Renal cortical epithelial cell (primary cell): Measurements from ENCODE around the gene POU5F2. TPM values are rescaled to one million over a fixed set of nuclear protein-coding genes. Genes with fewer than 3 reads are reported as not detected.

Source experiments
- DNase-seq: peaks from one replicate; pipeline ENCODE4 v3.0.0-alpha.2; 2011; ENCODE audit warnings: low read depth
- total RNA-seq: library from RNA; depleted of rRNA; stranded (reverse); fragments of >200 nt; gene quantifications from 2 replicates; pipeline ENCODE4 v1.2.3, GENCODE V29; 2014

POU5F2 gene, protein sequence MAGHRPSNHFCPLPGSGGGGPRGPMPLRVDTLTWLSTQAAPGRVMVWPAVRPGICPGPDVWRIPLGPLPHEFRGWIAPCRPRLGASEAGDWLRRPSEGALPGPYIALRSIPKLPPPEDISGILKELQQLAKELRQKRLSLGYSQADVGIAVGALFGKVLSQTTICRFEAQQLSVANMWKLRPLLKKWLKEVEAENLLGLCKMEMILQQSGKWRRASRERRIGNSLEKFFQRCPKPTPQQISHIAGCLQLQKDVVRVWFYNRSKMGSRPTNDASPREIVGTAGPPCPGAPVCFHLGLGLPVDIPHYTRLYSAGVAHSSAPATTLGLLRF
- total RNA-seq, result 0.17 and 1.4 TPM in 2 replicates

DNA sequence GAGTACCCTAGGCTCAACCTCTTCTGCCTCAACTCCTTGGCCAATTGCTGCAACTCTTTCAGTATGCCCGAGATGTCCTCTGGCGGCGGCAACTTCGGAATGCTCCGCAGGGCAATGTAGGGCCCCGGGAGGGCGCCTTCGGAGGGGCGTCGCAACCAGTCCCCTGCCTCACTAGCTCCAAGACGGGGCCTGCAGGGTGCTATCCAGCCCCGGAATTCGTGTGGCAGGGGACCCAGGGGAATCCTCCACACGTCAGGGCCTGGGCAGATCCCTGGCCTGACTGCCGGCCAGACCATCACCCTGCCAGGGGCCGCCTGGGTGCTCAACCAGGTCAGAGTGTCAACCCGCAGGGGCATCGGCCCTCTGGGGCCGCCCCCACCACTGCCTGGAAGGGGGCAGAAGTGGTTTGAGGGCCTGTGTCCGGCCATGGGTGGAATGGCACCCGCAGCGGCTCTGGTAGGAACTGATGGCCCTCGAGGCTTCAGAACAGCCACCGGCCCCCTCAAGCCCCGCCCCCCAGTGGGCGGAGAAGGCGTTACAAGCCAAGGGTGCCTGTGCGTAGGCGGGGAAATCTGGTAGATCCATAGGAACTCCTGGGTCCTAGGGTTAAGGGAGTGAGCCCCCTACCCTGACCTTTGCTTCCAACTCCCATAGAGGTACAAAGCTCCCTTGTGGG is at the start of gene POU5F2:
TSS of gene POU5F2 (minus strand) at position 465 of the 676 bp plus-strand sequence. CDS start at position 428, 37 bp downstream.
- no peak for DNase-seq

DNA sequence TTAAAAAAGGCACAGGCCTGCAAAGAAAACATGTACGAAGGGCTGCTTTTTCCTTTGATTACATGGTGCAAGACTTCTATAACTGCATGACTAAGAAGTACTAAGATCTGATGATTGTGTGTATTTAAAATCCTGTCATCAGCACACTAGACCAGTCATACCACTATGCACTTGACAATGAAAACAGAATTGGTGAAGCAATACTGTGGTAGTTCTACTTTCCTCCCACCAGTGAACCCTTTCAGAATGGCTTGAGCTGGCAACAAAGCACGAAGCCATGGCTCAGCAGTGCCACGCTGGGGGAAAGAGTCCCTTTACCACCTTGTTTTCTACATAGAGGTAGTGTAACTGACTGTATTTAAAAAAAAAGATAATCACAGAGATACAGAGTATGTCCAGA is 49.0 kb upstream of the POU5F2 start:
- DNase-seq, result peak; percentile 90

DNA sequence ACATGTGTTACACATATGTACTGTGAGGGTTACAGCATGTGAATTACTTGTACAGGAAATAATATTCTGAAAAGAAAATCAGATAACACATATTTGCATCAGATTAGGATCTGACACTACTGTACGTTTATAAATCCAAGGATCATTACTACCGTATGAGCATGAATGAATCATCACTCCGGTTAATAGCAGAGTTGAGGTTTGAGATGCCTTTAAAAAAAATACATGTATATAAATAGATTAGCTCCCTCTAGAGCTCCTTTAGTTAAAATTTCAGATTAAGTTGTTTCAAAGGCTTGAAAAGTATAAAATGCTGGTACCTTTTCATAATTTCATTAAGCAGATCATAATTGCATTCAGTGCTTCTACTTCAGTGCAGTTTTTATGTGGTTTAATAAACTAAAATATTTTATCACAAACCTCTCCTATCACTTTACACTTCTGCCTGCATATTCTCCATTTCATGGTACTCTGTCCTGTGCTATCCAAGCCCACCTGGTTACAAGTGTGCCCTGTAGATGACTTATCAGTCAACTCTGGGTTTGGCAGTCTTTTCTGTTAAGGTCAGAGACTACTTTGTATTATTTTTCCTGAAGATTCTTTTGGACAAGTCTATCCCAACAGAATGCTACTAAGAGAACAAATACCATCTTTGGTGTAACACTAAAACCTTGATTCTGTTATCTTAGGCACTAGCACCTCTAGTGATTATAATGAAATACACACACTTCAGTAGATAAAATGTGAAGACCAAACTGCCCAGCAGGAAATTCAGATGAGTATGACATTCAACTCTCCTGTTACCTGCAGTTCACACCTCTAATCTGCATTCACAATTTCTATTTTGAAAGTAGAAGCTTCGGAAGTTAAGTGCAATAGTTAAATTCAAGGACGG is 48.0 kb upstream of the POU5F2 start:
- peak; percentile 80 for DNase-seq

DNA sequence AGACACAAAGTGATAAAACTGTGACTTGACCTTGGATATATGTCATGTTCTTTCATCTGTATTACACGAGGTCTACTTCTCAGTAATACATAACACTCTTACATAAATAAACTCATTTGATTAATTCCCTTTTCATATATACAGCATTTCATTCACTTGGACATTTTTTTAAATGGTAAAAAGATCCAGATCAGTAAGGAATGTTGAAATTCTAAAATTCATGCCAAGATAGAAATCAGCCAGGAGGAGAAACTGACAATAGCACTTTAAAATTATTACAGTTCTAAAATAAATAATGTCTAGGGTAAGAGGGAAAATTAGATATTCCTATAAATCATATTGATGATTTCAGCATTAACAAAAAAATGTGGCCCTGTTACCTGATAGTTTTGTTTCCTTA is 46.2 kb upstream of the POU5F2 start:
- no peak for DNase-seq

DNA sequence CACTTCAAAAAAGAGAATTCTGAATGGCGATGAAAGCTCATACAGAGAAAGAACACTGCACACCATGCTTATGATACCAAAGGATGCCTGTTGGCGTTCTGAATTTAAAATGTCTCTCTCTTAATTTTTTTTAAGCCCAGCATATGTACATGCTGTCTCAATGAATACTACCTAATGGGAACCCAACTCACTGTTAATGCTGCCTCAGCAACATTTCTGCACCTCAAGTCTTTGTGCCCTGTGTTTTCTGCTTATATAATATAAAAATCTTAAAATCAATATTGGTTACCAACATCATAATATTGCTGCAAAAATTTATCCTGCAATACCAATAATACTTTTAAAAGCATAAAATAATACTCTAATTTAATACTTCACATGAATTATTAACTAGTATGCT is 44.1 kb upstream of the POU5F2 start:
- DNase-seq, result no peak

DNA sequence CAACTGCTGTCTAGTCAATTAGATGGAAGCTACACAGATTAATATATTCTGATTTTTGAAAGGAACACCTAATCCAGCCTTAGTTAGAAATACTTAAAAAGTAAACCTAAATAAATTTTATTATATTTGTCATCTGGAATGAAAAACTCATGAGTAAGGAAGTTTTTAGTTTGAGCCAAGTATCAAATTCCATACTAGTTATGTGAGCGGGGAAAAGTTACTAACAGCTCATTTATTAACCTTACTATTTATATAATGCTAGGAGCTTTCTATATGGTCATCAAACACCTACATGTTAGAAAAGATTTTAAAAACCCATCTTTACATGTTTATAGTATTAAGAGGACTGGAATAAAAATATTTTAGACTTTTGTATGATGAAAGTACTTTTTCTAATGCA is 41.6 kb upstream of the POU5F2 start:
- DNase-seq, result no peak

DNA sequence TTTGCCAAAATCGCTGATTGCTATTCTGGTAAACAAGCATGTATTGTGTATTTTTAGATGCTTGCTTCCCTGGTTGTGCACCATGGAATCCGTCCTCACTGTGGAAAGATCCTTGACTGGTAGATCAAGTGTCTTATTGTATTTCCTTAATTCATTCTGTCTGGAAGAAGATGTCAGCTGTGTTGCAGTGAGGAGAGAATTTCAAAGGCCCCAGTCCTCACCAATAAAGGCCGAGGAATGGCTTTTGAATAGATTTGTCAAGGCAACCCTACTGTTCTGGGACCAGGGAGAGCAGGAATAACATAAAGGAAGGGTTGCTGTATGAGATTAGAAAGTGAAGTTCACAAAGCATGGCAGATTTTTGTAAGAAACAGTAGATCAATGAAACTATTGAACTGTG is 36.2 kb upstream of the POU5F2 start:
- DNase-seq, result no peak

DNA sequence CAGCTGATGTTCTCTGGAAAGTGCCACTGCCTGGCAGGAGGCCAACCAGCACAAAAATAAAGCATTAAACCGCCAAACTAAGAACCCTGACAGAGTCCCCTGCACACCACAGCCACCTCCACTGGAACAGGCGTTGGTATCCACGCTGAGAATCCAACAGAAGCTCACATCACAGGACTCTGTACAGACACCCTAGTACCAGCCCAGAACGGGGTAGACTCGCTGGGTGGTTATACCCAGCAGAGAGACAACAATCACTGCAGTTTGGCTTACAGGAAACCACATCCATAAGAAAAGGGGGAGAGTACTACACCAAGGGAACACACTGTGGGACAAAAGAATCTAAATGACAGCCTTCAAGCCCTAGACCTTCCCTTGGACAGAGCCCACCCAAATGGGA is 15.0 kb upstream of the POU5F2 start:
- no peak for DNase-seq

DNA sequence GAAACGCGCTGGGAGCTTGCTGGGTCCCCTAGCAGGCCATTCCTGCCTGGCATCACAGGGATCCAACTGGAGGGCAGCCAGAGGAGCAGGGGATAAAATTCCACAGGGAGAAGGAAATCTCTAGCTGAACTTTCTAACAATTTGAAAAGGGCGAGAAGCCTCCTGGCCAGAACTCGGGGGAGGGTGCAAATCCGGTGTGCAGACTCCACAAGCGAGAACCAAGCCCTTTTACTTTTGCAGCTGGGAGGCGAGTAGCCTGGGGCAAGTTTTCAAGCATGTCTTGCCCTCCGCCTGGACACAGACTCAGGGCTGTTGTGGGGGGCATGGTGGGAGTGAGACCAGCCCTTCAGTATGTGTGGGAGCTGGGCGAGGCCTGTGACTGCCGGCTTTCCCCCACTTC is 14.3 kb upstream of the POU5F2 start:
- no peak for DNase-seq

DNA sequence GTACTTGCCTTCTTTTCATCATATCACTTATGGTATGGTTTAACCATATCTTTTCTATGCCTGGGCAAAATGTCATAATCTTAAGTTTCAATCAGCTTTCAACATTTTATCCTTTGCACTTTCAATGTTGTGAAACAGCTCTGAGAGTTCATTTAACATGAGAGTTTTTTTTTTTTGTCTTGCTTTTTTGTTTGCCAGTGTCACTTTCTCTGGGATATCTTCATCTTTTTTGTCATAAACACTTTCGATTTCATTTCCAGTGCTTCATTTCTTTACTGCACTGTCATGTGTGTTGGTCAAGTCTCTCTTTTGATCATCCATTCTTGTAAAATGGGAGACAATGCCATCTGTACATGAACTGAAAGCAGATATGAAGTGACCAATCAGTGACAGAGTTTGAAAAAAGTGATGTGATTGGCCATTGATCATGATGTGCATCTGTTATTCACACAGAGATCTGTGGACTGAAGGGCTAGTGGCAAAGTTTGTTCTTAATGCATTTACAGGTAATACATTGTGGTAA is 7.5 kb upstream of the POU5F2 start:
- DNase-seq, result no peak

DNA sequence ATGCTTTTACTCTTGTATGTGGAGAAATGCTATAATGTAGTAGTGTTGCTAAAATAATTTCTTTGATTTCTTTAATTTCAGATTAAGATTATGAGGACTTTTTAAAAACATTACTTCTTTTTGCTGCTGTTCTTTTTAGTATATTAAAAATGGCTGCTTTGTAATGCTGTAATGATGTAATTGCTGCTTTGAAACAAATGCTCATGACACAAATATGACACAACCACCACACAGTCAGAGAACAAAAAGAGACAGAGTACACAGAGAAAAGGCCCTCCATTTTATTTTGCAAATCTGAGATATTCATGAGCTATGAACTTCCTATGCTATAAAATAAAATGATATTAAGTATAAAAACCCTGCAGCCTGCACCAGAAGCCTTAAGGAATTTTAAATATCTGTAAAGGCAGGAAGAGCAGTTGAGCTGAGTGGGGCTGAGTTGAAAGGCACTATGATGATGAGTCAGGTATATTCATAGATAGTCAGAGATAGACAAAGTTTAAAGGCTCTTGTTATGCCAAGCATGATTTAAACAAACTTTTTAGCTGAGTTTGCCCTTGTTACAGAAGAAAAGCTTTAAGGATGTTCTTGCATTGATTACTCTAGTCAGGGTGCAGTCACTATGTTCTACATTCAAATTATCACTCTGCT is 5.1 kb upstream of the POU5F2 start:
- DNase-seq, result no peak

DNA sequence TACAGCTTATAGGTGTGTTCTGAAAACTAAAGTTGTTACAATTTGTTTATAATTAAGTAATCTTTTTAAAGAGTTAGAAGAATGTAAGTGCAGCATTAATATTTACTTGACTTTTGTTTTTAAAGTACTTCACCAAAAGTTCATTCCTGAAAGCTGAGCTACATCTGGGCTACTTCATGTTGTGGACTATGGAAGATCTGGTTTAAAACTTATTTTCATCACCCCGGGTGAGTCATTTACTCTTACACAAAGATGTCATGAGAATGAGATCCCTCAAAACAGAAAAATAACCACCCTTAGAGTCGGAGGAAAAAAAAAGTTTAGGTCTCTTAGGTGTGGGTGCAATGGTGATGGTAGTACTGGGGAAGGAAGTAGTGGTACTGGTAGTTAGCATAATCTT is 5.1 kb downstream of the POU5F2 start:
- DNase-seq, result no peak

DNA sequence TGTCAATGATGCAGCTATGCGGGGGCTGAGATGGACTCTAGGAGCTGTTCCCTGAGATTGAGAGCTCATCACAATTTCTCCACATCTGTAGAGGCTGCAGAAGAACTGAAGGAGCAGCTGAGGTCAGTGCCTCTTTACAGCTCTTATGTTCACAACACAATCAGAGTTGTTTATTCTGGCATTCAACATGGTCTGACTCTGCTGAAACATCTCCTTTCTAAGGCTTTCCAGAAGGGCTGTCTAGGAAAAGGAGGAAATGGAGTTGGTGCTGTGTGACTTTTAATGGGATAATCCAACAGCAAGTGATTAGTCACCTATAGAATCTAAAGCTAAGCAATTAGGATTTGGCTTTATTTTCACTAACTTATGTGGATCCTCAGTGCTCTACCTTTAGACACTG is 6.0 kb downstream of the POU5F2 start:
- no peak for DNase-seq

DNA sequence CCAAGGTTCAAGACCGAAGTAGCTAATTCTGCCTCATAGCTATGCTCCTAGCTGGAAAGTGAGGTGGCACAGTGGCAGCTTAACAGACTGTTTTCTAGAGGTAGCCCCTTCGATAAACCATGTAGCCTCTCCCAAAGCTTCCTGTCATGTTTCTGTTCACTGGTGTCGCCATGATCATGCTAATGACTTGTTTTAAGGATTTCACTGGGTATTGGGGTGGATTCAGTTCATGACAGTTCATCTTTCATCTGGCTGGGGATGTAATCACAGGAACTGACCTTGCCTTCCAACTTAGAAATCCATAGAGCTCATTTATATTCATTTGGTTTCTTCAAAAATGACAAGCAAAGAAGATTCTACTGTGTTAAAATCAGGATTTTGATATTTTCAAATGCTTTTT is 9.4 kb downstream of the POU5F2 start:
- DNase-seq, result no peak

DNA sequence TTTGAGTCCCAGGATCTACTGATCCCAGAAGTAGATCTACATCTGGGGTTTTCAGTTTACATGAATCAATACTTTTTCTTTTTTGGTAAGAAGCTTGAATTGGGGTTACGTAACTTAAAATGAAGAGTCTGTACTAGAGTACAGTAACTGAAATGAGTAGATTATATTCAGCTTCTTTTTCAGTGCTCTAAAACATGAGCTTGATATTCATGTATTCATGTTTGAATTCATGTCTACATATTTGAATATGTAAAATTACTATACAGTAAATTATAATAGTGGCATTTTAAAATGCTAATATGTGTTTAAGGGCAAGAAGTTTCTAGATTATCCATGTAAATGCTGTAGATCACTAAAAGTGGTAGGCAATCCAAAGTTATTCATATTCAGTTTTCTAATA is 14.8 kb downstream of the POU5F2 start:
- DNase-seq, result no peak

DNA sequence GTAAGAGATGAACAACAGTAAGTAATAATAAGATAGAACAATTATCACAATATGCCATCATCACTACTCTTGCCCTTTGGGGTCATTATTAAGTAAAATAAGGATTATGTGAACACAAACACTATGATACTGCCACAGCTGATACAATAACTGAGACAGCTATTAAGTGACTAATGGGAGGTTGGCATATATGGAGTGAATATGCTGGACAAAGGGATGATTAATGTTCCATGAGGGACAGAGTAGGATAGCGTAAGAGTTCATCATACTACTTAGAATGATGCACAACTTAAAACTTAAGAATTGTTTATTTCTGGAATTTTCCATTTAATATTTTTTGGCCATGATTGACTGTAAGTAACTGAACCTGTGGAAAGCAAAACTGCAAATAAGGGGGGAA is 16.6 kb downstream of the POU5F2 start:
- no peak for DNase-seq

DNA sequence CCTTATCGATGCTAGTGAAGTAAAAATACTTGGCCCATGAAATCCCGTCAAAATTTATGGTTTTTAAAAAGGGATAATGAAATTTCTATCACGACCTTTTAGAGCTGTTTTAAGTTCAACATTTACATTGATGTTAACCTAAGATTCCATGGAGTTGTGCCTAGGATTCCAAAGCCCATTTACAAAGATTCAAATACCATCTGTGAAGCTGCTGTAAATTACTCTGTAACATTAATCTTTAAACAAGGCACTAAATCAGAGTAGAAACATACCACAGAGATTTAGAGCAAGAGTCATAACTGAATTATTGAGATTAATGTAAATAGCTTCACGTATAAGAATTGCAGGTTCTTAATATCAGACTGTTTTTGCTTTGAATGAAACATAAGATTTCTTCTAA is 17.7 kb downstream of the POU5F2 start:
- DNase-seq, result no peak

DNA sequence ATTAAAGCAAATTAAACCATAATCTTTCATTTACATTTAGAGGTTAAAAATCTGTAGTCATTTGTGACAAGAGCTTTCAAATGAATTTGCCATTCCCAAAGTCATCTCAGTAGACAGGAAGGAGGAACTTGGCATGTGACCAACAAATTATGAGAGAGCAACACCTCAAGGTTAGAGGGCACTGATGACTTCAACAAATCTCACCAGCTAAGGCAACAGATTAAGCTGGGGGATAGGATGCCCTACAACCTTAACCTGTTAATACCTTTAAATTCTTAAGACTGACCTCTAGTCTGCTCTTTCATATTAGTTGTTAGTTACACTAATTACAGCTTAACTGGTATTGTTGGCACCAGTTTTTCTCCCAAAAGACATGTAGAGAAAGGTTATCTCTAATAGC is 18.4 kb downstream of the POU5F2 start:
- peak; percentile 18 for DNase-seq

DNA sequence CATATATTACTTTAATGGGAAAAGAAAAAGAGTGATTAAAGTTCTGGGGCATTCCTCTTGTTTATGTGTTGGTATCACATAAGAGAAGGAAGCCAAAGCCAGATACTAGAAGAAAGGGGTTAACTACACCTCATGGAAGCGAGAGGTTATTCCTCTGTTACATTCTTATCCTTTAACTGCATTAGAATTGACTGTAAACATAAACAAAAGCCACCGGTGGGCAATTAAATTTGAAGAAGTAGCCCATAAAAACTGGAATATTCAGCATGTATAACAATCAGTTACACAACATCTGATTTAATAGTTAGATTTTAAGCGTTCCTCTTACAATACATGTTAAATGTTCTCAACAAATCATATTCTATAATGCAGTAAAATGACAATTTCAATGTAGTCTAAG is 18.8 kb downstream of the POU5F2 start:
- no peak for DNase-seq

DNA sequence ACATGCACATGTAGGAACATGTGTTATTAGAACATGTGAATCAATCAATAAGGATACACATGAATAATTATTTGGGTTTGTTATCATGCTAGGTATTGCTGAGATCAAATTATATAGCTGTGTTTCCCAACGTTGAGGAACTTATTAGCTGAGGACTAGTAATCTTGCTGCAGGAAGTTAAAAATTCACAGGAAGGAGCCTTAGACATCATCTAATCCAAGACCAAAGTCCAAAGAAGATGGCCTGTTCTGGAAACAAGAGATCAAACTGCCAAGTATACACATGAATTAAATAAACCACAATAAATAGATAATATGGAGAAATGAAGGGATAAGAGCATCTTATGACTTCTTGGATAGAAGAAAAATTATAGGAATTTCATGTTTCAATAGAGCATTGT is 19.9 kb downstream of the POU5F2 start:
- peak; percentile 69 for DNase-seq

DNA sequence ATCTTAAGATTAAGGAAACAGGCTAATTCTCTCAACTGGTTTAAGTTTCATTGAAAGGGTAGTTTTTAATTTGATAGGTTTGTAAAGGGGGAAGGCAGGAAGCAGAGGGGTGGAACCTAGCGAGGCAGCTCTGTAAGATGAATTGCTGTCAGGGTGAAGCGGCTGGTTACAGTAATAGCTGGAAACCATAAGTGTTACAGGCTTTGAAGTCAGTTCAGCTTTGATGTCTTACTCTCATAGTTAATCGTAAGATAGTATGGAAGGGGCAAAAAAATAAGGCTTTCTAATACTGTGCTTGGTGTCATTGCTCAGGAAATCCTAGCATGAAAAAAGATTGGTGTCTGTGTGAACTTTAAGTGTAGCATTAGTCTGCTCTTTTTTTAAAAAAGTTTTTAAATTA is 20.3 kb downstream of the POU5F2 start:
- no peak for DNase-seq

DNA sequence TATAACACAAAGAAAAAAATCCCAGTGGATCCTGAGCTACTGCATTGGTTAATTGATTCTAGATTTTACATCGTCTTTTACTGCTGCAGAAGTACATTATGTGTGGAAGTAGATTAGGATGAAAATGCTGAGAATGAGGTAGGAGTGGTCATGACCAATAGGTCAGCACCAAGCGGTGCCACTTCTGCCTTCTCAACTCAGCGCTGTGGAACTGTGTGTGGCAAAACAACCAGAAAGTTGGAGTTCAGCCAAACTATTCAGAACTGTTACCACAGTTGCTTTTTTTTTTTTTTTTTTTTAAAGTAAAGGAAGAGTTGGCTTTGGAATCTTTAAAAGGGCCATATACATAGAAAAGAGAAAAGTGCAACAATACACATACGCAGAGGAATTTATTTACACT is 24.2 kb downstream of the POU5F2 start:
- DNase-seq, result peak; percentile 95
